ENCODE measurements around the gene TRIP13.

DNA sequence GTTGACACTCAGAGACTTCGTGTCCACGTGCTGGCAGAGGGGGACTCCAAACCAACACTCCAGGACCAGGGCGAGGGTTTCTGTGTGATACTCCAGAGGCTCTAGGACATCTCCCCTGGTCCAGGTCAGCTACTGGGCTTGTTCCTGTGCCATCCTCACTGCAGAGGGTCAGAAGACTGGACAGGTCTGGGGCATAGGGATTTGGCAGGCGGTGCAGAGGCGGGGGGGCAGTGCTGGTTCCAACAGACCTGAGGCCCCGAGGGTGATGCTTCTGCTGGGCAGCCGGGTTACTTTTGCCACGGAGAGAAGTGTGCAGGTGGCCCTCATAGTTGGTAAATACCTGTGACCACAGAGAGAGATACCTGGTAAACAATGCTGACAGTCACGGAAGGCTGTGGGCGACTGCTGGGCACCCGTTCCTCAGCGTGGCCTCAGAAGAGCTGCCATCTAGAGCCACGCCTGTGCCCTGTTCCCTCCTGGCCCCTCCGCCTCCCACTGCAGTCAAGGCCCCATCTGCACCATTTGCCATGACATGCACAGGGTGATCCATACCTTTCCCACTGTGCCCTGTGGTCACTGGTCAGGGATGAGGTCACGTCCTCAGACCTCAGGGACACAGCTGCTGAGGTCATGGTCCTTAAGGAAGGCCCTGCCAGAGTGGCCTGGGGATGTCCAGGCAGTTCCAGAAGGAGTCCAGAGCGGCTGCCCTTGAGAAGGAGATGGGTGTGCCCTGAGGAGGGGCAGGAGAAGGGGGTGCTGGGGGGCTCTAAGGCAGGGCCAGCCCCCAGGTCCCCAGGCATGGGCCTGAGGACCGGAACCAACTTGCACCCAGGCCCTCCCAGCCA is 30.0 kb downstream of the TRIP13 start:
- no peak for TF ChIP-seq POLR2A (IDR thresholded peaks at IDR 0.05)
- TF ChIP-seq, protein P1, sequence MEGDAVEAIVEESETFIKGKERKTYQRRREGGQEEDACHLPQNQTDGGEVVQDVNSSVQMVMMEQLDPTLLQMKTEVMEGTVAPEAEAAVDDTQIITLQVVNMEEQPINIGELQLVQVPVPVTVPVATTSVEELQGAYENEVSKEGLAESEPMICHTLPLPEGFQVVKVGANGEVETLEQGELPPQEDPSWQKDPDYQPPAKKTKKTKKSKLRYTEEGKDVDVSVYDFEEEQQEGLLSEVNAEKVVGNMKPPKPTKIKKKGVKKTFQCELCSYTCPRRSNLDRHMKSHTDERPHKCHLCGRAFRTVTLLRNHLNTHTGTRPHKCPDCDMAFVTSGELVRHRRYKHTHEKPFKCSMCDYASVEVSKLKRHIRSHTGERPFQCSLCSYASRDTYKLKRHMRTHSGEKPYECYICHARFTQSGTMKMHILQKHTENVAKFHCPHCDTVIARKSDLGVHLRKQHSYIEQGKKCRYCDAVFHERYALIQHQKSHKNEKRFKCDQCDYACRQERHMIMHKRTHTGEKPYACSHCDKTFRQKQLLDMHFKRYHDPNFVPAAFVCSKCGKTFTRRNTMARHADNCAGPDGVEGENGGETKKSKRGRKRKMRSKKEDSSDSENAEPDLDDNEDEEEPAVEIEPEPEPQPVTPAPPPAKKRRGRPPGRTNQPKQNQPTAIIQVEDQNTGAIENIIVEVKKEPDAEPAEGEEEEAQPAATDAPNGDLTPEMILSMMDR (IDR thresholded peaks at IDR 0.05), result no peak

Measured in thyroid gland (tissue), 4 donors.